Liver (tissue), 9 donors: Measurements from ENCODE around the gene GABBR2. TPM values are rescaled to one million over a fixed set of nuclear protein-coding genes. Genes with fewer than 3 reads are reported as not detected.

ENCODE experiments used
- DNase-seq: peaks from one replicate; pipeline ENCODE4 v3.0.0-alpha.2; 2017; ENCODE audit warnings: low spot score
- H3K27ac ChIP-seq, 2 donors: one replicate each; pipeline ENCODE4 v1.7.0; 2013; ENCODE audit warnings: inconsistent platforms in 2 of 2, low read length in 2 of 2, control low read depth in 1 of 2, low read depth in 1 of 2, mild to moderate bottlenecking in 1 of 2
- H3K27me3 ChIP-seq, 4 donors: one replicate each; pipeline versions ENCODE4 v1.6.1 to v1.7.0; 2013; ENCODE audit warnings: low read length in 3 of 4, inconsistent platforms in 1 of 4, mild to moderate bottlenecking in 1 of 4, moderate library complexity in 1 of 4; ENCODE audit not compliant: control insufficient read depth in 4 of 4, insufficient read depth in 4 of 4
- H3K36me3 ChIP-seq, 4 donors: one replicate each; pipeline versions ENCODE4 v1.6.1 to v1.7.0; 2013; ENCODE audit warnings: low read length in 3 of 4, mild to moderate bottlenecking in 3 of 4, low read depth in 1 of 4, moderate library complexity in 1 of 4; ENCODE audit not compliant: control insufficient read depth in 4 of 4, insufficient read depth in 3 of 4
- H3K4me1 ChIP-seq, 4 donors: one replicate each; pipeline versions ENCODE4 v1.6.1 to v1.7.0; 2013; ENCODE audit warnings: low read length in 3 of 4, mild to moderate bottlenecking in 3 of 4, moderate library complexity in 1 of 4; ENCODE audit not compliant: control insufficient read depth in 4 of 4, insufficient read depth in 4 of 4
- H3K4me3 ChIP-seq, 3 donors: one replicate each; pipeline versions ENCODE4 v1.6.1 to v1.7.0; 2013; ENCODE audit warnings: low read length in 3 of 3, control low read depth in 1 of 3, low read depth in 1 of 3, mild to moderate bottlenecking in 1 of 3
- H3K9ac ChIP-seq, 2 donors: one replicate each; pipeline ENCODE4 v1.7.0; 2013; ENCODE audit warnings: low read length in 2 of 2, mild to moderate bottlenecking in 2 of 2, moderate library complexity in 2 of 2, control low read depth in 1 of 2, low read depth in 1 of 2
- H3K9me3 ChIP-seq, 4 donors: one replicate each; pipeline versions ENCODE4 v1.6.1 to v1.7.0; 2013; ENCODE audit warnings: low read length in 3 of 4; ENCODE audit not compliant: control insufficient read depth in 4 of 4
- EGR1 ChIP-seq, 2 donors: IDR thresholded peaks; 2 replicates each; pipeline ENCODE4 v1.6.1; 2016 to 2018; ENCODE audit warnings: antibody characterized with exemption in 2 of 2, low read depth in 2 of 2
- FOXA1 ChIP-seq: IDR thresholded peaks from 2 replicates; pipeline ENCODE4 v1.6.1; 2016; ENCODE audit warnings: antibody characterized with exemption
- FOXA2 ChIP-seq: IDR thresholded peaks from 2 replicates; pipeline ENCODE4 v1.6.1; 2016; ENCODE audit warnings: antibody characterized with exemption
- GABPA ChIP-seq, 2 donors: IDR thresholded peaks in 1 of 2; conservative IDR thresholded peaks in 1 of 2; 2 replicates each; pipeline ENCODE4 v1.6.1; 2016; ENCODE audit warnings: antibody characterized with exemption in 2 of 2, mild to moderate bottlenecking in 1 of 2, moderate library complexity in 1 of 2
- HNF4A ChIP-seq, 2 donors: conservative IDR thresholded peaks; 2 replicates each; pipeline ENCODE4 v1.6.1; 2016; ENCODE audit warnings: antibody characterized with exemption in 2 of 2, mild to moderate bottlenecking in 2 of 2
- HNF4G ChIP-seq: IDR thresholded peaks from 2 replicates; pipeline ENCODE4 v1.6.1; 2016; ENCODE audit warnings: antibody characterized with exemption
- JUND ChIP-seq, 2 donors: IDR thresholded peaks; 2 replicates each; pipeline ENCODE4 v1.6.1; 2016; ENCODE audit warnings: antibody characterized with exemption in 2 of 2
- NR2F2 ChIP-seq: IDR thresholded peaks from 2 replicates; pipeline ENCODE4 v1.6.1; 2016; ENCODE audit warnings: antibody characterized with exemption
- RAD21 ChIP-seq, 2 donors: IDR thresholded peaks; 2 replicates each; pipeline ENCODE4 v1.6.1; 2016; ENCODE audit warnings: antibody characterized with exemption in 2 of 2, mild to moderate bottlenecking in 2 of 2
- RXRA ChIP-seq, 2 donors: IDR thresholded peaks; 2 replicates each; pipeline ENCODE4 v1.6.1; 2017 to 2018; ENCODE audit warnings: antibody characterized with exemption in 2 of 2, mild to moderate bottlenecking in 1 of 2
- SP1 ChIP-seq: IDR thresholded peaks from 2 replicates; pipeline ENCODE4 v1.6.1; 2018; ENCODE audit warnings: antibody characterized with exemption, mild to moderate bottlenecking
- TAF1 ChIP-seq: conservative IDR thresholded peaks from 2 replicates; pipeline ENCODE4 v1.6.1; 2016; ENCODE audit warnings: antibody characterized with exemption, mild to moderate bottlenecking
- YY1 ChIP-seq: IDR thresholded peaks from 2 replicates; pipeline ENCODE4 v1.6.1; 2016; ENCODE audit warnings: antibody characterized with exemption, mild to moderate bottlenecking
- WGBS: extraction: QIAGEN DNeasy Blood & Tissue Kit; methylation state at CpG from one replicate; pipeline ENCODE4 v1.1.7; 2013; 5-methylcytosine and 5-hydroxymethylcytosine counted together
- polyA plus RNA-seq, 2 donors: library from polyadenylated mRNA; stranded (reverse) in 1 of 2; unstranded in 1 of 2; fragments of 200-250 nt in 1 of 2; fragments of >200 nt in 1 of 2; fragmentation: Nextera tagmentation in 1 of 2; extraction: Ambion mirVana in 1 of 2; gene quantifications; one replicate each; pipeline versions ENCODE4 v1.2.1 to v1.2.3, GENCODE V29; 2013 to 2015
- total RNA-seq, 2 donors: library from RNA; depleted of rRNA; stranded (reverse); fragments of >200 nt; gene quantifications; one replicate each; pipeline ENCODE4 v1.2.3, GENCODE V29; 2014
- TF ChIP-seq, protein P1 (sequence below): fragments of 150-350 bp; IDR thresholded peaks from 2 replicates; pipeline ENCODE4 v1.5.1; 2017; ENCODE audit warnings: improper control_type of control experiment, low read depth, low read length; ENCODE audit not compliant: missing input control
- TF ChIP-seq, protein P2 (sequence below): IDR thresholded peaks from 2 replicates; pipeline ENCODE4 v1.6.1; 2016; ENCODE audit warnings: antibody characterized with exemption
- TF ChIP-seq, protein P3 (sequence below): IDR thresholded peaks from 2 replicates; pipeline ENCODE4 v1.6.1; 2016; ENCODE audit warnings: antibody characterized with exemption
- TF ChIP-seq, protein P4 (sequence below): IDR thresholded peaks from 2 replicates; pipeline ENCODE4 v1.6.1; 2016; ENCODE audit warnings: antibody characterized with exemption
- TF ChIP-seq, protein P5 (sequence below): IDR thresholded peaks from 2 replicates; pipeline ENCODE4 v1.6.1; 2016; ENCODE audit warnings: antibody characterized with exemption, mild to moderate bottlenecking
- donor health status: healthy.
- donor health status: healthy.
- donor health status: healthy.
- donor health status: healthy.
- donor health status: healthy.

GABBR2 gene
- total and polyA plus RNA-seq, 4 donors = 0.03 to 0.23 (median 0.08) TPM; not detected in 1

DNA sequence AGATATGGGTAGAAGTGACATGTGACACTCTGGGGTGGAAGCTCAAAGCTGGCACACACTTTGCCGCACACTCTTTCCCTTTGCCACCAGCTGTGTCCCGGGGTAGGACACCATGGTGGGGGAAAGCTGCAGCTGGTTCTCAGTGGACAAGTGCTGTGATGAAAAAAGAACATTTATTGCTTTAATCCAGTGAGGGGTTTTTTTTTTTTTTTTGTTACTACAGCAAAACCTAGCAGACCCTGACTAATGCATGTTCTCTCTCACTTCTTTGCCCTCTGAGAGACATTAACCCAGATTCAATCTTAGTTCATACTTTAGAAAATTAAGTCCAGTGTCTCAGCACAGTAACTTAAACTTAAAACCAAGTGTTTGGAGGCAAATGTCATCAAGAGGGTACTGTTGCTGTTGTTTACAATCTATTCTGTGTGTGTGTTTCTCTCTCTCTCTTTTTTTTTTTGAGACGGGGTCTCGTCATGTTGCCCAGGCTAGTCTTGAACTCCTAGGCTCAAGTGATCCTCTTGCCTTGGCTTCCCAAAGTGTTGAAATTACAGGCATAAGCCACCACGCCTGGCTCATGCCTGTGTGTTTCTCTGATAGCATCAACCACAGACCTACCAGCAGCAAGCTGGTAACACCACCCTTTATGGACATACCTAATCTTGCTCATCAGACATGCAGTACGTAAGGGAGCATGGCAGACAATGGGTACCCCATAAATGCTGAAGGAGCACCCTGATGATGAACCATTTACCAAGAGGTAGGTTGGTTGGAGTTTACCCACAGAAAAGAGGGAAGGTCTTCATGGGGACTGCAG lies 368.5 kb downstream of the GABBR2 start:
- TF ChIP-seq RXRA (IDR thresholded peaks at IDR 0.05) (no peak), RAD21 (IDR thresholded peaks at IDR 0.05) (no peak), FOXA1 (no peak), NR2F2 (no peak), GABPA (IDR thresholded peaks at IDR 0.05 in 1 of 2, conservative IDR thresholded peaks at IDR 0.05 in 1 of 2) (no peak), HNF4G (no peak), EGR1 (IDR thresholded peaks at IDR 0.05; ENCODE audit: low read depth in 2 of 2) (no peak), FOXA2 (no peak), TAF1 (no peak), HNF4A (conservative IDR thresholded peaks at IDR 0.05) (no peak), JUND (IDR thresholded peaks at IDR 0.05) (no peak), SP1 (no peak), YY1 (no peak)
- TF ChIP-seq, protein P1, sequence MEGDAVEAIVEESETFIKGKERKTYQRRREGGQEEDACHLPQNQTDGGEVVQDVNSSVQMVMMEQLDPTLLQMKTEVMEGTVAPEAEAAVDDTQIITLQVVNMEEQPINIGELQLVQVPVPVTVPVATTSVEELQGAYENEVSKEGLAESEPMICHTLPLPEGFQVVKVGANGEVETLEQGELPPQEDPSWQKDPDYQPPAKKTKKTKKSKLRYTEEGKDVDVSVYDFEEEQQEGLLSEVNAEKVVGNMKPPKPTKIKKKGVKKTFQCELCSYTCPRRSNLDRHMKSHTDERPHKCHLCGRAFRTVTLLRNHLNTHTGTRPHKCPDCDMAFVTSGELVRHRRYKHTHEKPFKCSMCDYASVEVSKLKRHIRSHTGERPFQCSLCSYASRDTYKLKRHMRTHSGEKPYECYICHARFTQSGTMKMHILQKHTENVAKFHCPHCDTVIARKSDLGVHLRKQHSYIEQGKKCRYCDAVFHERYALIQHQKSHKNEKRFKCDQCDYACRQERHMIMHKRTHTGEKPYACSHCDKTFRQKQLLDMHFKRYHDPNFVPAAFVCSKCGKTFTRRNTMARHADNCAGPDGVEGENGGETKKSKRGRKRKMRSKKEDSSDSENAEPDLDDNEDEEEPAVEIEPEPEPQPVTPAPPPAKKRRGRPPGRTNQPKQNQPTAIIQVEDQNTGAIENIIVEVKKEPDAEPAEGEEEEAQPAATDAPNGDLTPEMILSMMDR = no peak
- TF ChIP-seq, protein P2, sequence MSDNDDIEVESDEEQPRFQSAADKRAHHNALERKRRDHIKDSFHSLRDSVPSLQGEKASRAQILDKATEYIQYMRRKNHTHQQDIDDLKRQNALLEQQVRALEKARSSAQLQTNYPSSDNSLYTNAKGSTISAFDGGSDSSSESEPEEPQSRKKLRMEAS = no peak
- TF ChIP-seq, protein P3, sequence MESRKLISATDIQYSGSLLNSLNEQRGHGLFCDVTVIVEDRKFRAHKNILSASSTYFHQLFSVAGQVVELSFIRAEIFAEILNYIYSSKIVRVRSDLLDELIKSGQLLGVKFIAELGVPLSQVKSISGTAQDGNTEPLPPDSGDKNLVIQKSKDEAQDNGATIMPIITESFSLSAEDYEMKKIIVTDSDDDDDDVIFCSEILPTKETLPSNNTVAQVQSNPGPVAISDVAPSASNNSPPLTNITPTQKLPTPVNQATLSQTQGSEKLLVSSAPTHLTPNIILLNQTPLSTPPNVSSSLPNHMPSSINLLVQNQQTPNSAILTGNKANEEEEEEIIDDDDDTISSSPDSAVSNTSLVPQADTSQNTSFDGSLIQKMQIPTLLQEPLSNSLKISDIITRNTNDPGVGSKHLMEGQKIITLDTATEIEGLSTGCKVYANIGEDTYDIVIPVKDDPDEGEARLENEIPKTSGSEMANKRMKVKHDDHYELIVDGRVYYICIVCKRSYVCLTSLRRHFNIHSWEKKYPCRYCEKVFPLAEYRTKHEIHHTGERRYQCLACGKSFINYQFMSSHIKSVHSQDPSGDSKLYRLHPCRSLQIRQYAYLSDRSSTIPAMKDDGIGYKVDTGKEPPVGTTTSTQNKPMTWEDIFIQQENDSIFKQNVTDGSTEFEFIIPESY = no peak
- TF ChIP-seq, protein P4, sequence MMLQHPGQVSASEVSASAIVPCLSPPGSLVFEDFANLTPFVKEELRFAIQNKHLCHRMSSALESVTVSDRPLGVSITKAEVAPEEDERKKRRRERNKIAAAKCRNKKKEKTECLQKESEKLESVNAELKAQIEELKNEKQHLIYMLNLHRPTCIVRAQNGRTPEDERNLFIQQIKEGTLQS = no peak
- TF ChIP-seq, protein P5, sequence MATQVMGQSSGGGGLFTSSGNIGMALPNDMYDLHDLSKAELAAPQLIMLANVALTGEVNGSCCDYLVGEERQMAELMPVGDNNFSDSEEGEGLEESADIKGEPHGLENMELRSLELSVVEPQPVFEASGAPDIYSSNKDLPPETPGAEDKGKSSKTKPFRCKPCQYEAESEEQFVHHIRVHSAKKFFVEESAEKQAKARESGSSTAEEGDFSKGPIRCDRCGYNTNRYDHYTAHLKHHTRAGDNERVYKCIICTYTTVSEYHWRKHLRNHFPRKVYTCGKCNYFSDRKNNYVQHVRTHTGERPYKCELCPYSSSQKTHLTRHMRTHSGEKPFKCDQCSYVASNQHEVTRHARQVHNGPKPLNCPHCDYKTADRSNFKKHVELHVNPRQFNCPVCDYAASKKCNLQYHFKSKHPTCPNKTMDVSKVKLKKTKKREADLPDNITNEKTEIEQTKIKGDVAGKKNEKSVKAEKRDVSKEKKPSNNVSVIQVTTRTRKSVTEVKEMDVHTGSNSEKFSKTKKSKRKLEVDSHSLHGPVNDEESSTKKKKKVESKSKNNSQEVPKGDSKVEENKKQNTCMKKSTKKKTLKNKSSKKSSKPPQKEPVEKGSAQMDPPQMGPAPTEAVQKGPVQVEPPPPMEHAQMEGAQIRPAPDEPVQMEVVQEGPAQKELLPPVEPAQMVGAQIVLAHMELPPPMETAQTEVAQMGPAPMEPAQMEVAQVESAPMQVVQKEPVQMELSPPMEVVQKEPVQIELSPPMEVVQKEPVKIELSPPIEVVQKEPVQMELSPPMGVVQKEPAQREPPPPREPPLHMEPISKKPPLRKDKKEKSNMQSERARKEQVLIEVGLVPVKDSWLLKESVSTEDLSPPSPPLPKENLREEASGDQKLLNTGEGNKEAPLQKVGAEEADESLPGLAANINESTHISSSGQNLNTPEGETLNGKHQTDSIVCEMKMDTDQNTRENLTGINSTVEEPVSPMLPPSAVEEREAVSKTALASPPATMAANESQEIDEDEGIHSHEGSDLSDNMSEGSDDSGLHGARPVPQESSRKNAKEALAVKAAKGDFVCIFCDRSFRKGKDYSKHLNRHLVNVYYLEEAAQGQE = no peak
- Histone ChIP-seq H3K27ac (no peak overlapping the region), H3K4me3 (no peak overlapping the region), H3K9ac (no peak overlapping the region), H3K27me3 (peaks cover 0 to 3% (median 0%) of the 10 kb centered on the region in 4 donors), H3K9me3 (peaks cover 2 to 5% (median 3%) of the 10 kb centered on the region in 4 donors), H3K4me1 (no peaks in the 10 kb centered on the region), H3K36me3 (no peaks in the 10 kb centered on the region)
- 89% methylated on average over 6 of the region's 6 CpGs for WGBS
- no peak for DNase-seq
